ENCODE results near the gene WNT5B.

GRCh38 chr12:1640328-1641234, 11.6 kb downstream of the WNT5B start:
- no peak for TF ChIP-seq POLR2A (IDR thresholded peaks at IDR 0.05)
- TF ChIP-seq CTCF (IDR thresholded peaks at IDR 0.05 in 4 of 5, conservative IDR thresholded peaks at IDR 0.05 in 1 of 5): no peak
